LNCaP clone FGC (cell line): ENCODE data around the gene ELF5.

Source experiments
- DNase-seq: peaks from one replicate; pipeline ENCODE4 v3.0.0-alpha.2; 2011; ENCODE audit warnings: low read depth
- H3K4me3 ChIP-seq: 2 replicates; pipeline ENCODE4 v1.5.1; 2011; ENCODE audit warnings: mild to moderate bottlenecking, low read depth, low read length, control low read depth
- TF ChIP-seq, protein P1 (sequence below): IDR thresholded peaks from 2 replicates; pipeline ENCODE4 v1.5.1; 2012; ENCODE audit warnings: mild to moderate bottlenecking; ENCODE audit not compliant: control insufficient read depth, insufficient read depth; ENCODE audit errors: extremely low read depth

The ELF5 gene

GRCh38 chr11:34524696-34525095 is 11.1 kb upstream of the ELF5 start:
- DNase-seq: no peak
- no peak overlapping the region for H3K4me3 ChIP-seq
- TF ChIP-seq, protein P1, sequence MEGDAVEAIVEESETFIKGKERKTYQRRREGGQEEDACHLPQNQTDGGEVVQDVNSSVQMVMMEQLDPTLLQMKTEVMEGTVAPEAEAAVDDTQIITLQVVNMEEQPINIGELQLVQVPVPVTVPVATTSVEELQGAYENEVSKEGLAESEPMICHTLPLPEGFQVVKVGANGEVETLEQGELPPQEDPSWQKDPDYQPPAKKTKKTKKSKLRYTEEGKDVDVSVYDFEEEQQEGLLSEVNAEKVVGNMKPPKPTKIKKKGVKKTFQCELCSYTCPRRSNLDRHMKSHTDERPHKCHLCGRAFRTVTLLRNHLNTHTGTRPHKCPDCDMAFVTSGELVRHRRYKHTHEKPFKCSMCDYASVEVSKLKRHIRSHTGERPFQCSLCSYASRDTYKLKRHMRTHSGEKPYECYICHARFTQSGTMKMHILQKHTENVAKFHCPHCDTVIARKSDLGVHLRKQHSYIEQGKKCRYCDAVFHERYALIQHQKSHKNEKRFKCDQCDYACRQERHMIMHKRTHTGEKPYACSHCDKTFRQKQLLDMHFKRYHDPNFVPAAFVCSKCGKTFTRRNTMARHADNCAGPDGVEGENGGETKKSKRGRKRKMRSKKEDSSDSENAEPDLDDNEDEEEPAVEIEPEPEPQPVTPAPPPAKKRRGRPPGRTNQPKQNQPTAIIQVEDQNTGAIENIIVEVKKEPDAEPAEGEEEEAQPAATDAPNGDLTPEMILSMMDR: no peak

DNA sequence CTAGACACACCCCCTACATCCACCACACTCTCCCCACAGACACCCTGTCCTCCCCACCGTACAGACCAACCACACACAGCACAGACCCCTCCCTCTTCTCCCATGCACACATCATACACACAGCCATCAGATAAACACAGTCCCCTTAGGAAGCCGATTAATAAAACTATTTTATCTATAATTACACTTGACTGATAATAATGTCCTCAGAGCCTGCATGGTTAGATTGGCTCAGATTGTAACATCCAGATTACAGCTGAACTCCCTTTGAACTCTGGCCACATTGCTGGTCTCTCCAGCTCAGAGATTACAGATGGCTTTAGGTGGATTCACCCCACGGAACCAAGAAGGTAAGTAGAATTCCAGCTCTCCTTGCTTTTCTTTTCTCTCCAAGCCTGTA is 9.5 kb upstream of the ELF5 start:
- H3K4me3 ChIP-seq: no peak overlapping the region
- TF ChIP-seq, protein P1: no peak
- DNase-seq: no peak

DNA sequence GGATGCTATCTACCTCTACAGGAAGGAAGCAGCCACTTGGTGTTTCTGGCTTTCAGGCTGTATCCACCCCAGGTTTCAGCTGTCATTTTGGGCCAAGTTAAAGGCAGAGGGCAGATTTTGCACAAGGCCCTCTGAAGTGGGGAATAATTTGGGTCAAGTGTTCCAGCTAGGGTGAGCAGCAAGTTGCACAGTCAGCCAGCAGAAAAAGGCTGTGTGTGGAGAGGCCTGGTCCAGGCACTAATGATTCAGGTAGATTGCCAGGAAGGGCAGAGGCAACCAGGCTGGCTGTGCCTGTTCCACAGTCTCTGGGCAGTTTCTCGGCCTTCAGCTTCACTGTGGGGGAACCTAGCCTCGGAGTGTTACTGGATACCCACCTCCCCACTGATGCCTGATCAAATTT is 8.6 kb upstream of the ELF5 start:
- TF ChIP-seq, protein P1: no peak

DNA sequence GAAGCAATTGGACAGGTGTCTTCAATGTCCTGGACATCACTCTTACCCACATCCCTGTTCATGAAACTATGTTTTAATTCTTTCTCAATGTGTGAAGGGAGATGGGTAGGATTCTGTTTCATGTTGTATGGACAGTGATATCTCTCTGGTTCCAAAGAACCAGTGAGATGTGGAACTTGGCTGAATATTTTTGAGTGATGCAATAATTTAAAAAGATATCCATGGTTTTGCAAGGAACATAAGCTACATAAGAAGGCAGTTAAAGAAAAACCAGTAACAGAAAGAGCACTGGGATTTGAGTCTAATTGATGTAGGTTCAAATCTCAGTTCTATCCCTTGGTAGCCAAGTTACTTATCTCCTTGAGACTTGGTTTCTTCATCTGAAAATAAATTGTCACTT is 7.7 kb upstream of the ELF5 start:
- H3K4me3 ChIP-seq: no peak overlapping the region
- no peak for DNase-seq
- TF ChIP-seq, protein P1: no peak

More for the DNA sequence above, 8.6 kb upstream of the ELF5 start:
- DNase-seq: no peak
- H3K4me3 ChIP-seq: no peak overlapping the region

DNA sequence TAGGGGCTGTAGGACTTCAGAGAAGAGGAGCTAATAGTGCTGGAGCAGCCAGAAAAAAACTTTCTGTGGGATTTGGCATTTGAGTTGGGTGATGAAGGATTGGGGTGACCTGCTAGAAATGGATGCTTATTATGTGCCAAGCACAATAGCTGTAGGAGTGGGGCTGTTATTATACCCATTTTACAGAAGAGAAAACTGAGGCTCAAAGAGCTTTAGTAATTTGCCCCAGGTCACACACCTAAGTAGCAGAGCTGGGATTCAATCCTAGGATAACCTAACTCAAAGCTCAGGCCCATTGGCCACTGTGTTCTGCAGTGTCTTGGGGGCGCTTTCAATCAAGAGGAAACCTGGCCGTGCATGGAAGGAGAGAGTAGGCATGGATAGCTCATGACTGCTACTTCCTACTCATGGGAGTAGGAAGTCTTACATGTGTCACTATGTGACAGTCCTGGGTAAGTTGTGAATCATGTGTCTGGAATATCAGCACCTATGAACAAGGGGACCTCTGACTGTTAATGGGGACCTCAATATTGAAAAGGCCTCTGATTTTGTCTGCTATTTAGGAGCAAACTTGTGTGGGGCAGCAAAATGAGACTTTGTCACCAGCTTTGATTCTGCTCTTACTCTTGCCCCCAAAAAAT is 6.1 kb upstream of the ELF5 start:
- TF ChIP-seq, protein P1: no peak
- no peak for DNase-seq

DNA sequence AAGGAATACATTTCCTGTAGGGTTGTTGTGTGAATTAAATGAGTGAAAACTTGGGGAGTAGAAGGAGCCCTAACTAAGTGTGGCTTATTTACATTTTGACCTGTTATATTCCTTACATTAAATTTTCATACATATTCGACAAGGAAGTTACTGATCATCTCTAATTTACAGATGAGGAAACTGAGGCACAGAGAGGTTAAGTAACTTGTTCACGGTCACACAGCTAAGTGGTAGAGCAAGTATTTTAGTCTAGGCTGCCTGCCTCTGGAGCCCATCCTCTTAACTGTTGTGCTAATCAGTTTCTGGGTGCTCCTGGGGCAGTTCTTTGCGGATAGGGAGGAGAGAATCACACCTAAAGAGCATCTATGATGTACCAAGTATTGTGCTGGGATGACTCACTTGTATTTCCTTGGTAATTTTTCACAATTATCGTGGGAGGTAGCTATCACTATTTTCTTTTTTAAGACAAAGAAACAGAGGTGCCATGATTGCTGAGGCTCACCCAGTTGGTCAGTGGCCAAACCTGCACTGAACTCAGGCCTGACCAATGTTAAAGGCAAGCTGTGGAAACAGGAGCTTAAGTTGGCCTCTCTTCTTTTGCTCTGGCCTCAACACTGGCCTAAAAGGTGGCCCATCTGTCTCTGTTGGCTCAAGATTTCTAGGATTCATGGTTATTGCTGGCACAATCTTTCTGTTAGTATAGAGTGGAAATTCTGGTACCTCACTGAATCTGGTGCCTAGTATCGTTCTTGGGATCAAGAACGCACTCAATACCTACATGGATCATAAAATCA is 2.9 kb upstream of the ELF5 start:
- no peak overlapping the region for H3K4me3 ChIP-seq
- TF ChIP-seq, protein P1: no peak
- no peak for DNase-seq

More for the DNA sequence above, 6.1 kb upstream of the ELF5 start:
- no peak overlapping the region for H3K4me3 ChIP-seq
